NCI-H2107 treated with DMSO at 0.1 percent for 48 hours (cell line): ENCODE results near the gene MARCHF4.
"Not testable (repeated sequence)": the region's sequence is repeated elsewhere in the genome, so short reads cannot be mapped to it uniquely, and the experiment has no call there.

Experiments
- DNase-seq: peaks from one replicate; lab custom pipeline; 2025; ENCODE audit not compliant: unreplicated experiment; lab: John Stamatoyannopoulos, UW

The MARCHF4 gene

DNA sequence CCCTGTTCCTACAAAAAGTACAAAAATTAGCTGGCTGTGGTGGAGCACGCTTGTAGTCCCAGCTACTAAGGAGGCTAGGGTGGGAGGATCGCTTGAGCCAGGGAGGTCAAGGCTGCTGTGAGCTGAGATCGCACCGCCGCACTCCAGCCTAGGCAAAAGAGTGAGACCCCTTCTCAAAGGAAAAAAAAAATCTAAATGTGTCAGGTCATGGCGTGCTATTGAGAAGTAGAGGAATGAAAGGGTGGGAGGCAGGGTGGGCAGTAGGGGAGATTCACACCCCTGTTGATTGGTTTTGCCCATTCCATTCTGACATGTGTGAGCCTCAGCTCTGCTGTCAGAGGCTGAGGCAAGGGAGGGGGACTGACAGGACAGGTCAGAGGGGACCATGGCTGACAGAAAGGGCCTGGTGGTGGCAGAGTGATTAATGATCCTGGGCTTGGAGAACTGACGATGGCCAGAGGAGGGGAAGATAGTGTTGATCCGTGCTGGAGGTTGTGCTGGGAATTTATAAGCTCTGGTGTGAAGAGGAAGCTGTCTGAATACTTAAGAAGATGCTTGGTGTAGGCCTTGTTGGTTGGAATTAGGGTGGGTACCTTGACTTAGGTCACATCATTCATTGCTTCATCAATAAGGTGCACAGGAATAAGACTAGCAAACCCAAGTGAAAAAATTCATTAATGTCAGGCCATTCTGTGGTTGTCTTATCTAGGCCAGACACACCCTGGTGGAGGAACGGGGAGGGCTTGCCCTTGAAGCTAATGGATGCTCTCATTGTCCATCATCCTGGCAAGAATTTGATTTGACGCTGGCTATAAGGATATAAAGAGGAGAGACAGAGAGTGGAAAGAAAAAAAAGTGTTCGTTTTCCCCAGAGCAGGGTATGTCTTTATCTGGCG, 20.9 kb upstream of the MARCHF4 start:
- DNase-seq = no peak

DNA sequence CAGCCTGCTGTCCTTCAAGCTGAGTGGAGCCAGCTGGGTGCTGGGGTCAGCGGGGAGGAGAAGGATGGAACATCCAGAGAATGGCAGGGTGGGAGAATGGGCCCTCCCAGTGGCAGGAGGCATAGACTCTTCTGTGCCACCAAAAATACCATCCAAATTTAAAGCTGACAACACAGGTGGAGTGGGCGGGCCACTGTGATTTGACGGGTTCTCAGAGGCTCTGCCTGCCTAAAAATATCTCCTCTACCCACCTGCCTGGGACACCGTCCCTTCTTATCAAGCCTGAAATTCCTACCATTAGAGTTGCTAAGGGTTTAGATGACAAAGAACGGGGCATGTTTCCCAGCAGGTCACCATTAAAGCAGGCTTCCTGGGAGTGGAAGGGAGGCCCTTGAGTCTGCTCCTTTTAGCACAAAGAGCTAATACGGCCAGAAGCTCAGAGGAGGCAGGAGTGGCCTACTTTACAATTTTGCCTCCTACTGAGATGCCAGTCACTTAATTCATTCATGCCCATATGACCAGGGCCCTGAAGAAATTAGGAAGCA, 19.8 kb upstream of the MARCHF4 start:
- DNase-seq = peak; percentile 25

DNA sequence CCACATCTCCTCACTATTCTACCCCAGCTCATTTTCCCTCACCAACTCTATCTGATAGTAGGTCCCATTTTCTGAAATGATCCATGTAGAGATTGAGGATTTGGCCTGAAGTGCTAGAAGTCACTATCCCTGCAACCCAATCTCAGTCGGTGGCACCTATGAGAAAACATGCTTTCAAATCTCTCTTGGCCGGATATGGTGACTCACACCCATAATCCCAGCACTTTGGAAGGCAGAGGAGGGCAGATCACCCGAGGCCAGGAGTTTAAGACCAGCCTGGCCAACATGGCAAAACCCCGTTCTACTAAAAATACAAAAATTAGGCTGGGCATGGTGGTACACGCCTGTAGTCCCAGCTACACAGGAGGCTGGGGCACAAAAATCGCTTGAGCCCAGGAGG, 19.1 kb upstream of the MARCHF4 start:
- DNase-seq = no peak

DNA sequence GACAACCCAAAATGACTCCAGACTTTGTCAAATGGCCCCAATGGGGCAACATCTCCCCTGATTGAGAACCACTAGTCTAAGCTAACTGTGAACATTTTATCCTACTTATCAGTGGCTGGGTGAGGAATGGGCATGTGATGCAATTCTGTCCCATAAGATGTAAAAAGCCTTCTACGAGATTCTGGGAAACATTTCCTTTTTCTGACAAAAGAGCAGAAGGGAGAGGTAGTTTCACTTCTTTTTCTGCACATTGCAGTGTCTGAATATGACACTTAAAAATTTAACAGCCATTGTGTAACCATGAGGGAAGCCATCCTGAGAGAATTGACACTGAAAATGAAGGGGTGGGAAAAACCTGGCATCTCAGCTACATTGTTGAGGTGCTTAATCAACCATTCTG, 17.3 kb upstream of the MARCHF4 start:
- no peak for DNase-seq

DNA sequence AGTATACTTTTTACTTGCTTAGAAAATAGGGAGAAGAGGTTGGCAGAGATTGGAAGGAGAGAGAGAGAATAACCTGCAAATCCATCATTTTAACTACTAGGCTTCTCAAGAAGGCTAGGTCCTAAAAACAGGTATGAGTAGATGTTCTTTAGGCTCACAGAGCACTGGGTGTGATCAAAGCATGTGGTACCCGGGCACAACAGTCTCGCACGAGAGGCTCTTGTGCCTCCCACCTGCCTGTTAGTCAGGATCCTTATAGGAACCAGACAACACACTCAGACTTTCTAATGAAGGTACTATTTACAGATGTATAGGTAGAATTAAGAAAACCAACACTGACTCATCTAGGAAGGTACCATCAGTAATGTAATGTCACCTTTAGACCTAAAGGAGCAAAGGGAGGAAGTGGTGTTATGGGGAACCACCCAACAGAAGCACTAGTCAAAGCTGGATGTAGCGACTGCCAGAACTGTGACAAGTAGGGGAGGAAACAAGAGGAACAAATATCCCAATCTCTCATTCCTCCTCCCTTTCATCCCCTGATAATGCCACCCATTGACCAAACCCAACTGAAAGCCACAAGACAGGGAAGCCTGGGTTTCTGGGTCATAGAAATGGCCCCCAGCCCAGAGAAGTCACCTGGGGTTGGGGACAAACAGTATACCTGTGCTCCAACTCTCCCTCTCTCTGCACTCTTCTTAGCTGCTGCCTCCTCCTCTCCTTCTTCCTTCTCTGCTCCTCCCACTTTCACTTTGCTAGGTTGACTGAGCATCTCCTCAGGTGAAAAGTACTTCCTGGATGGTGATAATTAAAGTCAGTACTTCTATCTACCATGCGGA, 16.0 kb upstream of the MARCHF4 start:
- DNase-seq = no peak

DNA sequence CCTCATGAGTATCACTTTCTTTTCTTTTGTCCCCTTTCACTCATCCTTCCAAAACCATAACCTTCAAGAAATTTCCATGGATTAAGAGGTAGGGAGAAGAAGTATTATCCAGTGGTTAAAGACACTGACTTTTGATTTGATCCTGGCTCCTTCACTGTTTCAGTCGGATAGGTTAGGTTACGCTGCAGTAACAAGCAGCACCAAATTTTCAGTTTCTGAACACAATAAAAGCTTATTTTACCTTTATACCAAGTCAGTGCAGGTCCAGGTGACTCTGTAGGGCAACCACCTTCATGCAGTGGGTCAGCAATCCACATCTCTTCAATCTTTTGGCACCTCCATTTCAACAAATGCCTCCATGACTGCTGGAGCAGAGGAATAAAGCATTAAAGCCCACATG, 15.0 kb upstream of the MARCHF4 start:
- no peak for DNase-seq

DNA sequence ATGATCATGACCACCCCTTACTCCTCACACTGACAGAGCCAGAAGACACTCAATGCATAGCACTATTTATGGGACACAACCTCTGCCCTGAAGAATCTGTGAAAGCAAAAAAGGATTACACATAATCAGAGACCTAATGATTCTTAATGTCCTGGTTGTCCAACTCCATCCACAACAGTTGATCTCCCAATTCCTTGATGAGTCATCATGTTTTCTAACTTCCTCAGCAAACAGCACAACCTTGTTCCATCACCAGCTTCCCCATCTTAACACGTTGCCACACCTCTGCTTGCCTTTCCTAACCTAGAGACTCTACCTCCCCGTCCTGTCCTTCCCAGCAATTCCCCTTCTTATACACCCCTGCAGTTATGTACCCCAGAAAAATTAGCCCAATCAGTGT, 13.2 kb upstream of the MARCHF4 start:
- no peak for DNase-seq

DNA sequence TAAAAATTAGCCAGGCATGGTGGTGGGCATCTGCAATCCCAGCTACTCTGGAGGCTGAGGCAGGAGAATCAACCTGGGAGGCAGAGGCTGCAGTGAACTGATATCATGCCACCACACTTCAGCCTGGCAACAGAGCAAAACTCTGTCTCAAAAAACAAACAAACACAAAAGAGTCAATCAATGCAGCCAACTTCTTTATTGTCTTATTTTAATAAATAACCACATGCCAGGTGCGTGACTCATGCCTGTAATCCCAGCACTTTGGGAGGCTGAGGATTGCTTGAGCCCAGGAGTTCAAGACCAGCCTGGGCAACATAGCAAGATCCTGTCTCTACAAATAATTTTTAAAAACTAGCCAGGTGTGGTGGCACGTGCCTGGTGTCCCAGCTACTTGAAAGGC, 12.1 kb upstream of the MARCHF4 start:
- not testable (repeated sequence) for DNase-seq

DNA sequence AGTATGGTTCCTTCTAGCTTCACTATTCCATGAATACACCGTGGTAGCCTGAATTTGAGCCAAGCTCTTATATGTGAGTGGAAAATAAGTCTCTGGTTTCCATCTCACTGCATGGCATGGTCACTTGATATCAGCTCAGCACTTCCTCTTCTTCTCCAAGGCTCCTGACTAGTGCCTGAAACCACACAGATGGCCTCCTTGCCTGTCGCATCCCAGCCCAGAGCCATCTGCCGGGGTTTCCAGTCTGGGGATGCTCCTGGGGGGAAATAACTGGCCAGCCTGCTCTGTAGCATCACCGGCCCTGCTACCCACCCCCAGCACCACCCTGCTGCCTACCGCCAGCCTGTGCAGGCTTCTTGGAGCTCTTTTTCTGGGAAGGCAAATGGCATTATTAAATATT, 7.7 kb upstream of the MARCHF4 start:
- no peak for DNase-seq

DNA sequence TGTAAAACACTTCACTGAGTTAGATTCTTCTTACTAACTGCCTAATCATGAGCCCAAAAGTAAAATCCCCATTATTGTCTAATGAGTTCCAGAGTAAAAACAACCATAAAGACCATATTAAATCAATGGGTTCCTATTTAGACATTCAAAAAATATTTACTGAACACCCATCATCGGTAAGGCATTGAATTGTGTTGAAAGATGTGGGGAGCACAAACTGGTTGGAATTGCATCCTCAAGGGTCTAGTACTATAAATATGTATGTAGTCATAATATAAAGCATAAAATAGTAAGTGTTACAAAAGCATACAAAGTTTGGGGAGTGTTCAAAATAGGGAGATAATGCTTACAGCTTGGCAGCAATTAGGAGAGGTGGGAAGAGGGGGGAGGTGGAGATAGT, 3.0 kb upstream of the MARCHF4 start:
- no peak for DNase-seq

DNA sequence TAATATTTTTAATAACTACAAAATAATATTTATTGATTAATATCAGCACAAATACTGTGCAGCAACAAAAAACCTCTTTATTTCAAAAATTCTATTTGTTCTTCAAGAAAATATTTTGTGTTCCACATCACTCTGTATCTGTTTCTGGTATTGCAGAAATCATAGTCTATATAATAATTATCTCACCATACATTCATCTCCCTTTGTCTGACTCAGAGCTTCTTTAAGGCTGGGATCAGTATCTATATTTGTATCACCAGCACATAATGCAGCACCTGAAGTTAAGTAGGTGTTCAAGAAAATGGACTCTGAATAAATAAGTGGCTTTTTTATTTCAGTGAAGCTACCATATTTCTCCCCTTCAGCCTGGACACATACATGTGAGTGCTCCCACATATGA, 1.6 kb upstream of the MARCHF4 start:
- no peak for DNase-seq

DNA sequence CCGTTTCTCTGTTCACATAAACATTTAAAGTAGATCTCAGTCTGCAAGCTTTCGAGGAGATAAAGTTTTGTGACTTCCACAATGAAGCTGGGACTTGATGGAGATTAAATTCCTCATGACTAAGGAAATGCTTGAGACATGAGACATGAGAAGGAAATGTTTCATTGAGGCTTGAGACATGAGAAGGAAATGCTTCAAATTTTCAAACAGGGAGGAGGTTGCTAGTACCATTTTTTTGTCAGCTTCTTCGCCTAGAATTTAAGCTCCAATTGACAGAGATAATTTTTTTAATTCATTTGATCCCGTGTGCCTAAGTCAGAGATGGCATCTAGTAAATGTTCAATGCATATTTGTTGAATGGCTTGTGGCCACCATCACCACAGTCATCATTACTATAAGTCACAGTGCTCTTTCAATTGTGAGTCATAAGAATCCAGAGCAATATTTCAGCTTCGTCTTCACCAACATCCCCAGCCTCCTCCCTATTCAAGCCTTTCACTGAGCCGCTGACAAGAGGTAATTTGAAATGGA, 543 bp upstream of the MARCHF4 start:
- no peak for DNase-seq

DNA sequence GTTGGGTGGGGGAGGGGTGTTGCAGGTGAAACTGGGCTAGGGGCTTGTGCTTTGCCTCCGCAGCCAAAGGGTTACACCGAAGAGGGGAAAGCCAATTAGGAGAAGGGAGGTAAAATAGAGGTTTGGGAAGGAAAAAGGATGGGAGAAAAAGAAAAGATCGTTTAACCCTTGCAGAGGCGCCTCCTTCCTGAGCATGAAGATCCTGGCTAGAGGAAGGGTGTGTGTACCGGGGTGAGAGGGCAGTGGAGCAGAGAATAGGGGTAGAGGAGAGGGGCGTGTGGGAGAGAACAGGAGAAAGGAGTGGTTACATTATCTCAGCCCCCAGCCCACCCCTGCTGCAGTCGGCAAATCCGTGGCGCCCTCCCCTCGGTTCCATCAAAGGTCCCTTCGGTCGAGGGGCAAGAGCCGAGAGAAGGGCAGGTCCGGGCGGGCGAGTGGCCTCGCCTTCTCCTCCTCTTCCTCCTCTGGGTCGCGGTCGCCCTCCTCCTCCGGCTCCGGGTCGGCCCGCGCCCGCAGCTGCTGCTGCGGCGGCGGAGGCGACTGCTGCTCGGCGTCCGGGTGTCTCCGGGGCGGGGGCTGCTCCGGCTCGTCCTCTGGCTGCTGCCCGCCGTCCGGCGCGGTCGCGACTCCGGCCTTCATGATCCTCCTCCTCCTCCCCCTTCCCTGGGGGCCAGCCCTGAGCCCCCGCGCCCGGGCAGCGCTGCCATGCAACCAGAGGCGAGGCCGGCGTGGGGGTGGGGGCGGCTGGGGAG, 1.1 kb downstream of the MARCHF4 start:
- no peak for DNase-seq

DNA sequence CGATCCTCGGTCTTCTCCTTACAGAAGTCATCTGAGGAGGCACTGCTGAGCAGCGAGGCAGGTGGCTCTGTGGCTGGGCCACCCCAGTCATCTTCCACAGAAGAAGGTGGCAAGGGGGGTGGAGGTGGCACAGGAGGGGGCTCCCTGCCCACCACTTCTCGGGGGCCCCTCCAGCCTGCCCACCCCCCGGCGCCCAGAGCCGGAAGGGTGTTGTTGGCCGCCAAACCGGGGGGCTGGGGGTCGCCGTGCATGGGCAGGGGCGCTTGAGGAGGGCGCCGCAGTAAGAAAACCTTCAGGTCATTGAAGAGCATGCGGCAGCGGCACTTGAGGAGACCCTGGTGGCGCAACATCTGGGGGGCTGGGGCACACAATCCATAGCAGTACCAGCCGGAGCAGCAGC, 2.5 kb downstream of the MARCHF4 start:
- DNase-seq = no peak

DNA sequence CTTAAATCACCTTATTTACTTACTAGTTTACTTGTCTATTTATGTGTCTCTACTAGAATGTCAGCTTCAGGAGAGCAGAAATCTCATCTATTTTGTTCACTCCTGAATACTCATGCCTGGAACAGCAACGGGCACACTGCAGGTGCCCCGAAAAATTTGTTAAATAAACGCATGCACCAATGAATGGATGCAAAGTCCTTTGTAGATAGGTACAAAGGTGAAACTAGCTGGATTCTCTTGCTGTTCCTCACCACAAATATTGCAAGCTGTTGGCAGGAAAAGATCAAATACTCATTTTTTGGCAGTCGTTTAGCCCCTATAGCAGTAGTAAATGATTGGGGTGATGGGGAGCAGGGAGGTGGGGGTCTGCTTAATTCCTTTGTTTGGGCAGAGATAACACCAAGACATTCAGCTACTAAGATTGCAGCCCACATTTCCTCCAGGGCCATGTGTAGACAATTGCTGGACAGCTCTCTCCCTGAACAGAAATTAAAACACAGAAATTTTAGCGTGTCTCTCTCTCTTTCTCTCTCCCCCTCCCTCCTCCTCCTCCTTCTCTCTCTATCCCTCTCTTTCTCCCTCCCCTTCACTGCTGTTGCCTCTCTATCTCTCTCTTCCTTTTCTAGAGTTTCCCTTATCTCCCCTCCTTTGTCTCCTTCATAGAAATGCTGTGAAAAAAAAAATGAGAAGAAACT, 5.4 kb downstream of the MARCHF4 start:
- DNase-seq = no peak

DNA sequence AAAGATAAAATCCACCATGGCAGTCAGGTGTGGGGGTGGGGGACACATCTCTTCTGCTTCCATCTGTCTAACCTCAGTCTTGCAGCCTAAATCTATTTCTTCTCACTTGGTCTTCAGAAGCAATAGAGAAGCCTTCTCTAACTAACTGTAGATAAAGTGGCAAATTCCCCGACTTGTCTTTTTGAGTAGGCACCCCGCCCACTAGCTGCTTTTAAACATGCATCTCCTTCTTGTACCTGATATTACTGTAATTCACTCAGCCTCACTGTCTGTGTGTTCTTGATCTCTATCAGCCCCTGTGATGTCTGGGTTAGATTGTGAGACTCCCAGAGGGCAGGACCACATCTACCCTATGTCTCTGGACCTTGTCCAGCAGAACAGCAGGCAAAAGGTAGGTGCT, 6.8 kb downstream of the MARCHF4 start:
- no peak for DNase-seq

DNA sequence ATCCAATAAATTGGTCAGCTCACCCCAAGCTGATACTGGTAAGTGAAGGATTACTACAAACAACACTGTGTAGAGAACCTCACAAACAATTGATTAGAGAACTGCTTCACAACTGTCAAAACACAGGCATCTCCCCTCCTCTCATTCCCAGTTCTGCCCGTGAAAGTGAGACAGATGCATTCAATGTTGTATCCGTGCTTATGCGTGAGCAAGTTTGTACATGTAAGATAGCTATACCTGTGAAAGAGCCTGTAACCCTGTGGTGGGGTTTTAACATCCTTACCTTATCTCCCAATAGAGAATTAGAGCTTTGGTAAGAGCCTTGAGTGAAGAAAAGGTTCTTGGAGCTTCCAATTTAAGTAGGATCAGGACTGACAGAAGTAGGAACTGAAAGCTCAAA, 9.1 kb downstream of the MARCHF4 start:
- no peak for DNase-seq

DNA sequence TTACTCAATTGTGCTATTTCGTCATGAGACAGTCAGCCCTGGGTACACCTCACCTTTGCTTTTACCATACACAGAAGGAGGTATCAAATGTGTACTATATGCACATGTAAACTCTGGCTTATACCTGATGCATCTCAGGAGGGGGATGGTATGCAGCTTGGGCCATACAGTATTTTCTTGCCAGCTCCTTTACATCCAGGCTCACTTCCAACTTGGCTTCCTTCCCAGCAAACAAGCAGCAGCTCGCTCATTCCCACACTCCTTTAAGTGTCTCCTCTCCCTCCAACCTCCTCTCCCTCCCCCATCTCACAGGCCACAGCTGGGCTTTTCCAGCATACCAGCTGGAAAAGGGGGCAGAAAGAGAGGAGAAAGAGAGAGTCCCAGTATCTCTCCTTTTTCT, 9.6 kb downstream of the MARCHF4 start:
- DNase-seq = peak; percentile 27

DNA sequence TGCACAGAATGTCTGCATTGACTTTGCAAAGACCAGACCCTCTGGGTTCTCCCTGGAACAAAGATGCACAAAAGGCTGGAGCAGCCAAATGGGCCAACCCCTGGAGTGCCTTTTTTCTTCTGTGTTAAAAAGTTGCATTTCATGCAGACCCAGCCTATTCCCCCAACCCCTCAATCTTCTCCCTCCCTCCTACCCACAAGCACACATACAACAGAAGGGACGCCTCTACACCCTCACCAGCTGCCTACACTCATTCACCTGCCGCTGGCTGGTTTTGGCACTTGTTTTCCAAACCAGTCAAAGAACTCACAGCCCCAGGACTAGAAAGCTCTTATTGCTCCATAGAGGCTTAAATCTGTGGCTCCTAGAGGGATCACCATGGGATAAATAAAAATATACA, 16.6 kb downstream of the MARCHF4 start:
- DNase-seq = no peak

DNA sequence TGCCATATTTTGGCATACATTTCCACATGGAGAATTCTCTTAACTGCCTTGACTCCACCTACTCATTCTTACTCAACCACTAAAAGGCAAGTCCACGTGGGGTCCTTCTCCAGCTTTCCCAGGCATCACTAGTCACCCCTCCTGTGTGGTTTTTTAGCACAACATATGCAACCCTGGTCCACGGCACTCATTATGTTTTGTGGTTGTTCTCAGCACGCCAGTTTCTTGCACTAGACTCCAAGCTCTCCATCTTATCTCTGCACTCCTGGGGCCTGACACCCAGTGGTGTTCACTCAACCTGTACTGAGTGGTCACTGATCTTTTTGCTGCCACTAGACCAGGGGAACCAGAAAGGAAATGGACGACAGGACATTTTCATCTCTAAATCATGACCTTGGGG, 18.0 kb downstream of the MARCHF4 start:
- no peak for DNase-seq
